ENCODE data around the gene PHYKPL. TPM values are rescaled to one million over a fixed set of nuclear protein-coding genes. Genes with fewer than 3 reads are reported as not detected.

Gene PHYKPL
- total RNA-seq, 1 experiment from 2014 or later = 43.2 TPM

DNA sequence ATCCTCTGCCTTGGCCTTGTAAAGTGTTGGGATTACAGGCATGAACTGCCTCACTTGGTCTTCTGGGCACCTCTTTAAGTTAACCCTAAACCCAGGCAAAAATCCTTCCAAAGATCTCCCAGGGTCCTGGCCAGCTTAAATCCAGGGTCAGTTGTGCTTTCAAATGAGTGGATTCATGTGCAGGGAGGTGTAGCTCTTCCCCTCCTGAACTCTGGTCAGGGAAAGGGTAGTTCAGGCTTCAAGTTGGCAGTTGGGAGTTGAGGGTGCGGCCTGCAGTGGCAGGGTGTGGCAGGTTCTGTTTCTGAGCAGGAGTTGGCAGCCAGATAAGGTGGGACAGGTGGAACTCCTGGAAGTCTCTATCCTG is 24.7 kb downstream of the PHYKPL start:
- Histone ChIP-seq H3K36me3 (ENCODE audit: control insufficient read depth, insufficient read depth, low read length) (peaks cover 27% of the 10 kb centered on the region), H3K4me3 (ENCODE audit: low read depth in 2 of 2, low read length in 2 of 2) (no peak overlapping the region), H3K9me3 (ENCODE audit: control insufficient read depth, insufficient read depth, low read depth, low read length) (no peaks in the 10 kb centered on the region), H3K4me1 (ENCODE audit: control insufficient read depth, insufficient read depth, low read length) (peaks cover 38% of the 10 kb centered on the region), H3K27ac (ENCODE audit: low read length) (peak overlapping the region; percentile 3; the same call in 1 of the 2 replicates), H3K27me3 (ENCODE audit: control insufficient read depth, insufficient read depth, low read length) (no peaks in the 10 kb centered on the region)
- intact Hi-C loops (cut with micrococcal nuclease; ENCODE audit: unreplicated experiment) (no loop called here), in situ Hi-C loops (cut with HindIII; ENCODE audit: low pct_unique_long_range_greater_than_20kb, low sequenced_read_pairs) (no loop called here)
- ChIA-PET POLR2A (no interaction called here), CTCF (interaction anchor here (1.2 kb wide), 1 partner anchor 27 kb away, joined by 3 read pairs; no protein-coding TSS in a partner anchor)
- ATAC-seq (no peak), DNase-seq (ENCODE audit: low read depth, low spot score) (no peak)
- TF ChIP-seq, protein P1, sequence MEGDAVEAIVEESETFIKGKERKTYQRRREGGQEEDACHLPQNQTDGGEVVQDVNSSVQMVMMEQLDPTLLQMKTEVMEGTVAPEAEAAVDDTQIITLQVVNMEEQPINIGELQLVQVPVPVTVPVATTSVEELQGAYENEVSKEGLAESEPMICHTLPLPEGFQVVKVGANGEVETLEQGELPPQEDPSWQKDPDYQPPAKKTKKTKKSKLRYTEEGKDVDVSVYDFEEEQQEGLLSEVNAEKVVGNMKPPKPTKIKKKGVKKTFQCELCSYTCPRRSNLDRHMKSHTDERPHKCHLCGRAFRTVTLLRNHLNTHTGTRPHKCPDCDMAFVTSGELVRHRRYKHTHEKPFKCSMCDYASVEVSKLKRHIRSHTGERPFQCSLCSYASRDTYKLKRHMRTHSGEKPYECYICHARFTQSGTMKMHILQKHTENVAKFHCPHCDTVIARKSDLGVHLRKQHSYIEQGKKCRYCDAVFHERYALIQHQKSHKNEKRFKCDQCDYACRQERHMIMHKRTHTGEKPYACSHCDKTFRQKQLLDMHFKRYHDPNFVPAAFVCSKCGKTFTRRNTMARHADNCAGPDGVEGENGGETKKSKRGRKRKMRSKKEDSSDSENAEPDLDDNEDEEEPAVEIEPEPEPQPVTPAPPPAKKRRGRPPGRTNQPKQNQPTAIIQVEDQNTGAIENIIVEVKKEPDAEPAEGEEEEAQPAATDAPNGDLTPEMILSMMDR (IDR thresholded peaks at IDR 0.05) = no peak
- no peak for TF ChIP-seq TCF7L2 (IDR thresholded peaks at IDR 0.05; ENCODE audit: low read depth, low read length)
- TF ChIP-seq, protein P2, sequence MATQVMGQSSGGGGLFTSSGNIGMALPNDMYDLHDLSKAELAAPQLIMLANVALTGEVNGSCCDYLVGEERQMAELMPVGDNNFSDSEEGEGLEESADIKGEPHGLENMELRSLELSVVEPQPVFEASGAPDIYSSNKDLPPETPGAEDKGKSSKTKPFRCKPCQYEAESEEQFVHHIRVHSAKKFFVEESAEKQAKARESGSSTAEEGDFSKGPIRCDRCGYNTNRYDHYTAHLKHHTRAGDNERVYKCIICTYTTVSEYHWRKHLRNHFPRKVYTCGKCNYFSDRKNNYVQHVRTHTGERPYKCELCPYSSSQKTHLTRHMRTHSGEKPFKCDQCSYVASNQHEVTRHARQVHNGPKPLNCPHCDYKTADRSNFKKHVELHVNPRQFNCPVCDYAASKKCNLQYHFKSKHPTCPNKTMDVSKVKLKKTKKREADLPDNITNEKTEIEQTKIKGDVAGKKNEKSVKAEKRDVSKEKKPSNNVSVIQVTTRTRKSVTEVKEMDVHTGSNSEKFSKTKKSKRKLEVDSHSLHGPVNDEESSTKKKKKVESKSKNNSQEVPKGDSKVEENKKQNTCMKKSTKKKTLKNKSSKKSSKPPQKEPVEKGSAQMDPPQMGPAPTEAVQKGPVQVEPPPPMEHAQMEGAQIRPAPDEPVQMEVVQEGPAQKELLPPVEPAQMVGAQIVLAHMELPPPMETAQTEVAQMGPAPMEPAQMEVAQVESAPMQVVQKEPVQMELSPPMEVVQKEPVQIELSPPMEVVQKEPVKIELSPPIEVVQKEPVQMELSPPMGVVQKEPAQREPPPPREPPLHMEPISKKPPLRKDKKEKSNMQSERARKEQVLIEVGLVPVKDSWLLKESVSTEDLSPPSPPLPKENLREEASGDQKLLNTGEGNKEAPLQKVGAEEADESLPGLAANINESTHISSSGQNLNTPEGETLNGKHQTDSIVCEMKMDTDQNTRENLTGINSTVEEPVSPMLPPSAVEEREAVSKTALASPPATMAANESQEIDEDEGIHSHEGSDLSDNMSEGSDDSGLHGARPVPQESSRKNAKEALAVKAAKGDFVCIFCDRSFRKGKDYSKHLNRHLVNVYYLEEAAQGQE (IDR thresholded peaks at IDR 0.05; ENCODE audit: insufficient read depth in 1 of 2, low read depth in 2 of 2, low read length in 1 of 2) = no peak
- no TSS peak for BruUV-seq (replicated peaks)

DNA sequence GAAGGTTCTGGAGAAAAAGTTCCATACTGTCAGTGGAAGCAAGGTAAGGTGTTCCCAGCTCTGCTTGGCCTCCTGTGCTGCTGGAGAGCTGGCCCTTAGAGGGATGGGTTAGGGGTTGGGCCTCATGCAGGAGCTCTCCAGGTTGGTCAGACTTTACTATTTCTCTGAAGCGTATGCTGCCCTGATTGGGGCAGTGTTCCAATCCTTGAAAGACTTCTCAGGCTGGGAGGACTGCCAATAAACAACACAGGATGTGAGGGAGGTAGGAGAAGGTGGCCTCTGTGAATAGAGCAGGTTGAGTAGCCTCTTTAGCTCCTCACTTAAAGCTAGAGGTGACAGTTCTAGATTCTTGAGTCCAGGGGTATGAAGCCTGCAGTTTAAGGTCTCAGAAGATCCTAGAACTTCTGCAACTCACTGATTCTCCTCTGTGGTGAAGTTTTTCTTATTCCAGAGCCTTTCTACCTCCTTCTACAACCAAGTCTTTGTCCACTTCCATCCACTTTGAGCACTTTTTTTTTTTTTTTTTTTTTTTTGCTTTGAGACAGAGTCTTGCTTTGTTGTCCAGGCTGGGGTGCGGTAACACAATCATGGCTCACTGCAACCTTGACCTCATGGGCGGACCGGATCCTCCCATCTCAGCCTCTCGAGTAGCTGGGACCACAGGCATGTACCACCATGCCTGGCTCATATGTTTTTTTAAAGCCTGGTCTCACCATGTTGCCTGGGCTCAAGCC is 25.3 kb downstream of the PHYKPL start:
- Histone ChIP-seq H3K27me3 (ENCODE audit: control insufficient read depth, insufficient read depth, low read length) (no peaks in the 10 kb centered on the region), H3K4me3 (ENCODE audit: low read depth in 2 of 2, low read length in 2 of 2) (peak overlapping the region; percentile 92 to 97; a peak in 2 of 4 replicates), H3K4me1 (ENCODE audit: control insufficient read depth, insufficient read depth, low read length) (peaks cover 38% of the 10 kb centered on the region), H3K9me3 (ENCODE audit: control insufficient read depth, insufficient read depth, low read depth, low read length) (no peaks in the 10 kb centered on the region), H3K36me3 (ENCODE audit: control insufficient read depth, insufficient read depth, low read length) (peaks cover 25% of the 10 kb centered on the region), H3K27ac (ENCODE audit: low read length) (peak overlapping the region; percentile 50; the same call in 1 of the 2 replicates)
- ATAC-seq (no peak), DNase-seq (ENCODE audit: low read depth, low spot score) (no peak)
- POLR2A ChIA-PET = interaction anchor here (0.5 kb wide), 1 partner anchor 29 kb away, joined by 6 read pairs; no protein-coding TSS in a partner anchor
- CTCF ChIA-PET = interaction anchor here (0.7 to 1.2 kb wide), 2 partner anchors 28 to 1002 kb away, joined by 3 to 8 read pairs; no protein-coding TSS in a partner anchor
- TF ChIP-seq, protein P2 (IDR thresholded peaks at IDR 0.05; ENCODE audit: insufficient read depth in 1 of 2, low read depth in 2 of 2, low read length in 1 of 2) = no peak
- TF ChIP-seq, protein P1 (IDR thresholded peaks at IDR 0.05) = no peak
- intact Hi-C loops (cut with micrococcal nuclease; ENCODE audit: unreplicated experiment) = no loop called here
- in situ Hi-C loops (cut with HindIII; ENCODE audit: low pct_unique_long_range_greater_than_20kb, low sequenced_read_pairs) = no loop called here
- BruUV-seq (replicated peaks) = no TSS peak
